CD14-positive monocyte (primary cell): ENCODE measurements around the gene MYH10. TPM values are rescaled to one million over a fixed set of nuclear protein-coding genes. Genes with fewer than 3 reads are reported as not detected.

Source experiments
- DNase-seq, 3 donors: peaks; one replicate each; pipeline ENCODE4 v3.0.0-alpha.2; 2011 to 2022
- H2AFZ ChIP-seq: 2 replicates; pipeline ENCODE4 v1.6.0; 2012; ENCODE audit warnings: mild to moderate bottlenecking, low read depth, low read length, inconsistent platforms; ENCODE audit not compliant: insufficient read depth, poor library complexity, severe bottlenecking
- H3K27ac ChIP-seq, 2 donors: 1 replicate in 1 of 2; 2 replicates in 1 of 2; pipeline ENCODE4 v1.5.1; 2012 to 2013; ENCODE audit warnings: low read length in 2 of 2, control low read depth in 1 of 2, inconsistent platforms in 1 of 2, low read depth in 1 of 2, mild to moderate bottlenecking in 1 of 2
- H3K27me3 ChIP-seq, 2 donors: one replicate each; pipeline versions ENCODE4 v1.6.0 to v1.6.1; 2011 to 2013; ENCODE audit warnings: low read length in 2 of 2; ENCODE audit not compliant: control insufficient read depth in 2 of 2, insufficient read depth in 2 of 2
- H3K36me3 ChIP-seq, 2 donors: replicated peaks in 1 of 2; 1 replicate in 1 of 2; 2 replicates in 1 of 2; pipeline versions ENCODE4 v1.5.1 to v1.6.1; 2012 to 2013; ENCODE audit warnings: low read length in 2 of 2, control low read depth in 1 of 2, inconsistent platforms in 1 of 2, mild to moderate bottlenecking in 1 of 2; ENCODE audit not compliant: insufficient read depth in 2 of 2, control insufficient read depth in 1 of 2
- H3K4me1 ChIP-seq, 2 donors: 1 replicate in 1 of 2; 2 replicates in 1 of 2; pipeline versions ENCODE4 v1.5.1 to v1.6.1; 2012 to 2013; ENCODE audit warnings: low read length in 2 of 2, control low read depth in 1 of 2, inconsistent platforms in 1 of 2, mild to moderate bottlenecking in 1 of 2, moderate library complexity in 1 of 2; ENCODE audit not compliant: insufficient read depth in 2 of 2, control insufficient read depth in 1 of 2
- H3K4me2 ChIP-seq: replicated peaks from 2 replicates; pipeline ENCODE3; 2012; ENCODE audit warnings: low read length, moderate library complexity, mild to moderate bottlenecking; ENCODE audit not compliant: poor library complexity, severe bottlenecking; ENCODE audit errors: extremely low read depth
- H3K4me3 ChIP-seq, 3 experiments: fragments of 200-600 bp in 1 of 3; sonication (generic) in 1 of 3; replicated peaks in 1 of 3; 1 replicate in 2 of 3; 2 replicates in 1 of 3; pipeline ENCODE4 v1.5.1; 2011 to 2013; ENCODE audit warnings: low read length in 3 of 3, mild to moderate bottlenecking in 3 of 3, control low read depth in 2 of 3, low read depth in 2 of 3, inconsistent platforms in 1 of 3, moderate library complexity in 1 of 3
- H3K79me2 ChIP-seq: 2 replicates; pipeline ENCODE4 v1.6.0; 2012; ENCODE audit warnings: mild to moderate bottlenecking, control low read depth, inconsistent platforms, low read length, moderate library complexity; ENCODE audit not compliant: insufficient read depth
- H3K9ac ChIP-seq: 2 replicates; pipeline ENCODE4 v1.6.0; 2017; ENCODE audit warnings: low read length, mild to moderate bottlenecking; ENCODE audit not compliant: insufficient read depth, poor library complexity, severe bottlenecking
- H3K9me3 ChIP-seq, 2 donors: replicated peaks in 1 of 2; 1 replicate in 1 of 2; 2 replicates in 1 of 2; pipeline versions ENCODE4 v1.5.1 to v1.6.1; 2012 to 2013; ENCODE audit warnings: low read length in 2 of 2, control low read depth in 1 of 2; ENCODE audit not compliant: control insufficient read depth in 1 of 2, insufficient read depth in 1 of 2
- H4K20me1 ChIP-seq: 2 replicates; pipeline ENCODE4 v1.6.0; 2012; ENCODE audit warnings: mild to moderate bottlenecking, low read length, control low read depth, moderate library complexity; ENCODE audit not compliant: insufficient read depth
- H3K27ac Mint-ChIP-seq, 7 donors: one replicate each; pipeline ENCODE4 v1.8.0; 2020; ENCODE audit warnings: mild to moderate bottlenecking in 7 of 7, mixed read lengths in 7 of 7, moderate library complexity in 6 of 7, inconsistent platforms in 2 of 7
- H3K27me3 Mint-ChIP-seq, 3 donors: one replicate each; pipeline ENCODE4 v1.8.0; 2021 to 2022; ENCODE audit warnings: low read depth in 3 of 3, mild to moderate bottlenecking in 3 of 3, mixed read lengths in 3 of 3, moderate library complexity in 3 of 3, inconsistent platforms in 1 of 3
- H3K36me3 Mint-ChIP-seq, 2 donors: one replicate each; pipeline ENCODE4 v1.8.0; 2020; ENCODE audit warnings: mixed read lengths in 2 of 2, inconsistent platforms in 1 of 2, mild to moderate bottlenecking in 1 of 2
- H3K4me1 Mint-ChIP-seq: one replicate; pipeline ENCODE4 v1.8.0; 2020; ENCODE audit warnings: mild to moderate bottlenecking, mixed read lengths
- H3K4me3 Mint-ChIP-seq, 2 donors: one replicate each; pipeline ENCODE4 v1.8.0; 2020; ENCODE audit warnings: mild to moderate bottlenecking in 2 of 2, mixed read lengths in 2 of 2, moderate library complexity in 1 of 2
- H3K9me3 Mint-ChIP-seq, 7 donors: one replicate each; pipeline ENCODE4 v1.8.0; 2020 to 2022; ENCODE audit warnings: mixed read lengths in 7 of 7, mild to moderate bottlenecking in 6 of 7, moderate library complexity in 6 of 7, inconsistent platforms in 2 of 7
- CTCF ChIP-seq: fragments of 200-600 bp; IDR thresholded peaks from one replicate; pipeline ENCODE4 v1.8.0; 2022; ENCODE audit warnings: antibody characterized with exemption, mild to moderate bottlenecking
- WGBS: methylation state at CpG from one replicate; pipeline ENCODE4 v1.1.5; 2013; ENCODE audit warnings: missing lambda C conversion rate; ENCODE audit not compliant: insufficient coverage; 5-methylcytosine and 5-hydroxymethylcytosine counted together
- intact Hi-C, 2 donors: fragments of 100-400 bp; cut with micrococcal nuclease; formaldehyde crosslinking; loops; one replicate each; pipeline versions ENCODE4 v1.15.0 to v1.15.1; 2023
- polyA plus RNA-seq, 3 donors: library from polyadenylated mRNA; depleted of rRNA in 1 of 3; unstranded in 2 of 3; stranded (reverse) in 1 of 3; fragments of 300-500 nt in 2 of 3; fragments of >200 nt in 1 of 3; fragmentation: Illumina TruSeq in 2 of 3; gene quantifications; 1 replicate in 2 of 3; 2 replicates in 1 of 3; pipeline ENCODE4 v1.2.3, GENCODE V29; 2012 to 2021

MYH10 gene
- polyA plus RNA-seq, 3 donors, result 0.42 to 0.65 TPM; not detected in 1

- peaks cover 0 to 25% (median 11%) of the 10 kb centered on the region in 7 donors for H3K9me3 Mint-ChIP-seq
- no peak overlapping the region for H3K27ac Mint-ChIP-seq
Observed at GRCh38 chr17:8632061-8632460, 1.5 kb upstream of the MYH10 start.

GRCh38 chr17:8631554-8631877 is 991 bp upstream of the MYH10 start:
- Histone ChIP-seq H3K4me1 (peaks cover 13 to 24% of the 10 kb centered on the region in 2 donors), H4K20me1 (no peaks in the 10 kb centered on the region), H3K27ac (no peak overlapping the region), H3K9me3 (peaks cover 3 to 18% of the 10 kb centered on the region in 2 donors), H3K27me3 (peaks cover 51 to 73% of the 10 kb centered on the region in 2 donors), H3K36me3 (no peaks in the 10 kb centered on the region), H3K79me2 (no peaks in the 10 kb centered on the region), H3K4me2 (peak overlapping the region; percentile 95), H3K4me3 (peak overlapping the region in 2 of 3 experiments; percentile 46 to 80), H3K9ac (peak overlapping the region; percentile 51), H2AFZ (peak overlapping the region; percentile 85)
- Mint-ChIP-seq H3K36me3 (peaks cover 3 to 4% of the 10 kb centered on the region in 2 donors), H3K4me1 (peaks cover 20% of the 10 kb centered on the region), H3K4me3 (peak overlapping the region; percentile 72 to 84), H3K27ac (no peak overlapping the region), H3K27me3 (peaks cover 71 to 87% (median 78%) of the 10 kb centered on the region in 3 donors), H3K9me3 (peaks cover 0 to 25% (median 11%) of the 10 kb centered on the region in 7 donors)
- intact Hi-C loops, result no loop called here
- DNase-seq, result no peak
- TF ChIP-seq CTCF, result no peak
- 7% methylated on average over 5 of the region's 13 CpGs for WGBS

More at GRCh38 chr17:8632061-8632460, 1.5 kb upstream of the MYH10 start:
- H3K4me2 ChIP-seq, result no peak overlapping the region
- no peak overlapping the region for H2AFZ ChIP-seq
- no peaks in the 10 kb centered on the region for H3K36me3 ChIP-seq
- H3K4me3 Mint-ChIP-seq, result peak overlapping the region in 1 of 2 donors; percentile 64
- DNase-seq, result no peak
- no peaks in the 10 kb centered on the region for H3K79me2 ChIP-seq
- WGBS, result 0% methylated on average over 1 of the region's 3 CpGs
- H3K27ac ChIP-seq, result no peak overlapping the region
- peaks cover 49 to 69% of the 10 kb centered on the region in 2 donors for H3K27me3 ChIP-seq
- H3K9ac ChIP-seq, result no peak overlapping the region
- H4K20me1 ChIP-seq, result no peaks in the 10 kb centered on the region
- TF ChIP-seq CTCF, result no peak
- peaks cover 74 to 91% (median 82%) of the 10 kb centered on the region in 3 donors for H3K27me3 Mint-ChIP-seq
- peaks cover 20% of the 10 kb centered on the region for H3K4me1 Mint-ChIP-seq
- intact Hi-C loops, result no loop called here
- H3K4me1 ChIP-seq, result peaks cover 13 to 24% of the 10 kb centered on the region in 2 donors
- peaks cover 3 to 4% of the 10 kb centered on the region in 2 donors for H3K36me3 Mint-ChIP-seq
- peaks cover 3 to 18% of the 10 kb centered on the region in 2 donors for H3K9me3 ChIP-seq
- H3K4me3 ChIP-seq, result no peak overlapping the region
